H9 (cell line): ENCODE results near the gene NDUFV1. TPM values are rescaled to one million over a fixed set of nuclear protein-coding genes. Genes with fewer than 3 reads are reported as not detected.

Source experiments
- DNase-seq: peaks from one replicate; pipeline ENCODE4 v3.0.0-alpha.2; 2017
- H2AFZ ChIP-seq: one replicate; pipeline ENCODE4 v1.6.1; 2013; ENCODE audit warnings: mild to moderate bottlenecking, low read length, control low read depth, moderate library complexity
- H2AK5ac ChIP-seq: 2 replicates; pipeline ENCODE4 v1.6.1; 2013; ENCODE audit warnings: low read length, control low read depth, mixed read lengths; ENCODE audit not compliant: insufficient read length
- H2BK120ac ChIP-seq: one replicate; pipeline ENCODE4 v1.6.1; 2013; ENCODE audit warnings: low read depth, mild to moderate bottlenecking, low read length, control low read depth, inconsistent platforms; ENCODE audit not compliant: poor library complexity, severe bottlenecking
- H2BK12ac ChIP-seq: 2 replicates; pipeline ENCODE4 v1.6.1; 2013; ENCODE audit warnings: low read length, control low read depth, mixed read lengths, low read depth; ENCODE audit not compliant: insufficient read length
- H2BK15ac ChIP-seq: 2 replicates; pipeline ENCODE4 v1.6.1; 2013; ENCODE audit warnings: low read depth, low read length, control low read depth
- H2BK20ac ChIP-seq: one replicate; pipeline ENCODE4 v1.6.1; 2013; ENCODE audit warnings: low read depth, mild to moderate bottlenecking, low read length, control low read depth, inconsistent platforms; ENCODE audit not compliant: poor library complexity, severe bottlenecking
- H2BK5ac ChIP-seq: 2 replicates; pipeline ENCODE4 v1.6.1; 2013; ENCODE audit warnings: low read length, control low read depth, mixed read lengths; ENCODE audit not compliant: insufficient read length
- H3K14ac ChIP-seq: 2 replicates; pipeline ENCODE4 v1.6.1; 2013; ENCODE audit warnings: low read length, control low read depth; ENCODE audit not compliant: insufficient read depth
- H3K18ac ChIP-seq: 2 replicates; pipeline ENCODE4 v1.6.1; 2013; ENCODE audit warnings: low read depth, mild to moderate bottlenecking, mixed read lengths, low read length, control low read depth; ENCODE audit not compliant: insufficient read length
- H3K23ac ChIP-seq: 2 replicates; pipeline ENCODE4 v1.6.1; 2013; ENCODE audit warnings: low read length, control low read depth, mixed read lengths, low read depth; ENCODE audit not compliant: insufficient read length
- H3K23me2 ChIP-seq: 2 replicates; pipeline ENCODE4 v1.6.1; 2013; ENCODE audit warnings: low read depth, mild to moderate bottlenecking, mixed read lengths, low read length, control low read depth; ENCODE audit not compliant: insufficient read length, poor library complexity, severe bottlenecking
- H3K27ac ChIP-seq: 2 replicates; pipeline ENCODE4 v1.5.1; 2013; ENCODE audit warnings: low read length, control low read depth, mixed read lengths, low read depth; ENCODE audit not compliant: insufficient read length
- H3K27me3 ChIP-seq: 2 replicates; pipeline ENCODE4 v1.6.1; 2013; ENCODE audit warnings: low read length, control low read depth, inconsistent platforms; ENCODE audit not compliant: insufficient read depth
- H3K4ac ChIP-seq: 2 replicates; pipeline ENCODE4 v1.6.1; 2013; ENCODE audit warnings: low read depth, mild to moderate bottlenecking, control low read depth, inconsistent platforms, low read length, moderate library complexity
- H3K4me1 ChIP-seq: 2 replicates; pipeline ENCODE4 v1.6.1; 2013; ENCODE audit warnings: low read length, control low read depth, inconsistent platforms; ENCODE audit not compliant: insufficient read depth
- H3K4me2 ChIP-seq: 2 replicates; pipeline ENCODE4 v1.6.1; 2013; ENCODE audit warnings: low read length, control low read depth, mixed read lengths; ENCODE audit not compliant: insufficient read length, insufficient read depth
- H3K56ac ChIP-seq: 2 replicates; pipeline ENCODE4 v1.6.1; 2013; ENCODE audit warnings: low read depth, mild to moderate bottlenecking, mixed read lengths, low read length, control low read depth; ENCODE audit not compliant: insufficient read length
- H3K79me1 ChIP-seq: 2 replicates; pipeline ENCODE4 v1.6.1; 2013; ENCODE audit warnings: low read depth, mild to moderate bottlenecking, moderate library complexity, low read length, control low read depth, inconsistent platforms; ENCODE audit not compliant: insufficient read depth, poor library complexity, severe bottlenecking
- H3K79me2 ChIP-seq: 2 replicates; pipeline ENCODE4 v1.6.1; 2013; ENCODE audit warnings: low read length, control low read depth, inconsistent platforms; ENCODE audit not compliant: insufficient read depth
- H3K9ac ChIP-seq: 2 replicates; pipeline ENCODE4 v1.6.1; 2013; ENCODE audit warnings: low read length, control low read depth, mixed read lengths; ENCODE audit not compliant: insufficient read length; ENCODE audit errors: extremely low read depth
- H3K9me3 ChIP-seq: one replicate; pipeline ENCODE4 v1.6.1; 2013; ENCODE audit warnings: low read depth, low read length, inconsistent platforms; ENCODE audit not compliant: control insufficient read depth
- H3T11ph ChIP-seq: one replicate; pipeline ENCODE4 v1.6.1; 2013; ENCODE audit warnings: mild to moderate bottlenecking, low read length, control low read depth, inconsistent platforms
- H4K20me1 ChIP-seq: one replicate; pipeline ENCODE4 v1.6.1; 2013; ENCODE audit not compliant: control insufficient read depth, insufficient read length, insufficient read depth
- H4K5ac ChIP-seq: 2 replicates; pipeline ENCODE4 v1.6.1; 2013; ENCODE audit warnings: low read depth, mild to moderate bottlenecking, mixed read lengths, low read length, control low read depth; ENCODE audit not compliant: insufficient read length
- H4K8ac ChIP-seq: replicated peaks from 2 replicates; pipeline ENCODE4 v1.6.1; 2013; ENCODE audit warnings: low read length, control low read depth, mixed read lengths, low read depth; ENCODE audit not compliant: insufficient read length
- H4K91ac ChIP-seq: 2 replicates; pipeline ENCODE4 v1.6.1; 2013; ENCODE audit warnings: low read depth, mild to moderate bottlenecking, moderate library complexity, mixed read lengths, low read length, control low read depth; ENCODE audit not compliant: insufficient read length
- H3K27ac Mint-ChIP-seq, 3 experiments: 2 replicates in 2 of 3; 3 replicates in 1 of 3; pipeline ENCODE4 v1.8.0; 2020 to 2021; ENCODE audit warnings: mixed read lengths in 3 of 3, mild to moderate bottlenecking in 1 of 3, moderate library complexity in 1 of 3
- H3K27me3 Mint-ChIP-seq: 2 replicates; pipeline ENCODE4 v1.8.0; 2021; ENCODE audit warnings: low read depth, mild to moderate bottlenecking, moderate library complexity, mixed read lengths
- H3K36me3 Mint-ChIP-seq, 3 experiments: 2 replicates in 2 of 3; 3 replicates in 1 of 3; pipeline ENCODE4 v1.8.0; 2020 to 2021; ENCODE audit warnings: low read depth in 3 of 3, mixed read lengths in 3 of 3; ENCODE audit not compliant: insufficient read depth in 1 of 3
- H3K4me1 Mint-ChIP-seq, 2 experiments: 2 replicates each; pipeline ENCODE4 v1.8.0; 2020; ENCODE audit warnings: mixed read lengths in 2 of 2
- H3K4me3 Mint-ChIP-seq, 2 experiments: 2 replicates in 1 of 2; 3 replicates in 1 of 2; pipeline ENCODE4 v1.8.0; 2020 to 2021; ENCODE audit warnings: mild to moderate bottlenecking in 2 of 2, mixed read lengths in 2 of 2, moderate library complexity in 1 of 2
- H3K9me3 Mint-ChIP-seq, 2 experiments: 2 replicates in 1 of 2; 3 replicates in 1 of 2; pipeline ENCODE4 v1.8.0; 2020; ENCODE audit warnings: mild to moderate bottlenecking in 2 of 2, mixed read lengths in 2 of 2, moderate library complexity in 1 of 2
- WGBS: extraction: QIAGEN DNeasy Blood & Tissue Kit; methylation state at CpG from one replicate; pipeline ENCODE4 v1.1.7; 2013; ENCODE audit warnings: missing lambda C conversion rate, low lambda C conversion rate, mixed read lengths; ENCODE audit not compliant: insufficient read length; ENCODE audit errors: extremely low coverage; 5-methylcytosine and 5-hydroxymethylcytosine counted together
- total RNA-seq: library from RNA; stranded (reverse); gene quantifications from 2 replicates; pipeline ENCODE4 v1.2.1, GENCODE V29; 2021
- TF ChIP-seq, protein P1 (sequence below): fragments of 200-600 bp; sonication (generic); conservative IDR thresholded peaks from 3 replicates; pipeline ENCODE4 v1.8.0; 2021; ENCODE audit warnings: antibody characterized with exemption, mild to moderate bottlenecking

Gene NDUFV1
- total RNA-seq, 1 experiment from 2014 or later, result 154 TPM

DNA sequence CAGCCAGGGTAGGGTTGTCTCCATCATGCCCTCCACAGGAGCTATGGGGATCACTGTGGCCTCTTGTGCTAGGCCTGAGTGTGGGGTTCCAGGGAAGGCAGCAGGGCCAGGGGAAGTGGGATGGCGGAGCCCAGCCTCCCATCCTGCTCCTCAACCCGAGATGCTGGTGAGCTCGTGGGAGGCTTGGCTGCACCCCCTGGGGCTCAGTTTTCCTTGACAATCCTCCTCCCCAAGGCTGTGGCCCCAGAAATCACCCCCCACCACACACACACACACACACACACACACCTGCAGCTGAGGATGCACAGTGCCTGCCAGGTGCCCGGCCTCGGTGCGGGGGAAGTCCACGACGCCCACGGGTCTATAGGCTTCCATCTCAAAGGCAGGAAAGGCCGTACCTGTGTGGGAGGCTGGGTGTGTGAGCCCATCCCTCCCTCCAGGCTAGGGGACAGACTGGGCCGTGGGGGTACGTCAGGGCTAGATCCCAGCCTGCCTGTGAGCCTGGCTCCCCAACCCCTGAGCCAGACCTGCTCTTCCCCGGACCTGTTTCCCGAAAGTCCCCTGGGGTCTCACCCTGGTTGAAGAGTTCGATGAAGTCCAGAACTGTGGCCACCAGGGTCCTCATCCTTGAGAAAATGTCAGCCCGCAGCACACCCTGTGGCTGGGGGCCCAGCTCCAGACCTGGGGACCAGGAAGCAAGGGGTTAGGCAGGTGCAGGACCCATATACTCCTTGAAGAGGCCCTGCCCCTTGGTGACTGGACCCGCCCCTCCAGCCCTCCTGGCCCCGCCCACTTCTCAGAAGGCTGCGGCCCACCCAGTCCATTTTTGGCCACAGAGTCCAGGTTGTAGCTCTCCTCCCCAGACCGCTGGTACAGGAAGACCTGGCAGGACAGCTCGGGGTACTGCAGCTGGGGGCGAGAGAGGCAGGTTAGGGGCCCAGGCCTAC is 38.0 kb downstream of the NDUFV1 start:
- Histone ChIP-seq H2BK120ac (no peak overlapping the region), H4K5ac (no peak overlapping the region), H2BK12ac (no peak overlapping the region), H3T11ph (no peak overlapping the region), H4K20me1 (no peaks in the 10 kb centered on the region), H2BK20ac (no peak overlapping the region), H3K23ac (no peak overlapping the region), H3K79me1 (no peaks in the 10 kb centered on the region), H3K79me2 (no peaks in the 10 kb centered on the region), H2BK15ac (no peak overlapping the region), H3K56ac (no peak overlapping the region), H2AK5ac (no peak overlapping the region), H3K9me3 (no peaks in the 10 kb centered on the region), H2BK5ac (no peak overlapping the region), H3K27ac (no peak overlapping the region), H3K9ac (no peak overlapping the region), H3K27me3 (peaks cover 7% of the 10 kb centered on the region; the same call in 1 of the 2 replicates), H3K23me2 (no peaks in the 10 kb centered on the region), H3K4me2 (no peak overlapping the region), H3K18ac (no peak overlapping the region), H4K8ac (no peak overlapping the region), H3K4me1 (no peaks in the 10 kb centered on the region), H2AFZ (no peak overlapping the region), H3K14ac (no peak overlapping the region), H4K91ac (no peak overlapping the region), H3K4ac (no peak overlapping the region)
- H3K4me3 Mint-ChIP-seq, result no peak overlapping the region
- peaks cover 5 to 7% of the 10 kb centered on the region in 2 experiments; a peak in 3 of 4 replicates for H3K4me1 Mint-ChIP-seq
- peaks cover 0 to 5% of the 10 kb centered on the region in 2 experiments; a peak in 2 of 5 replicates for H3K9me3 Mint-ChIP-seq
- H3K27me3 Mint-ChIP-seq, result peaks cover 41% of the 10 kb centered on the region
- H3K27ac Mint-ChIP-seq, result no peak overlapping the region
- H3K36me3 Mint-ChIP-seq, result no peaks in the 10 kb centered on the region; a peak in 1 of 7 replicates
- WGBS, result no CpG with 5 or more reads among the region's 22 CpGs
- peak; percentile 47 for DNase-seq
- TF ChIP-seq, protein P1, sequence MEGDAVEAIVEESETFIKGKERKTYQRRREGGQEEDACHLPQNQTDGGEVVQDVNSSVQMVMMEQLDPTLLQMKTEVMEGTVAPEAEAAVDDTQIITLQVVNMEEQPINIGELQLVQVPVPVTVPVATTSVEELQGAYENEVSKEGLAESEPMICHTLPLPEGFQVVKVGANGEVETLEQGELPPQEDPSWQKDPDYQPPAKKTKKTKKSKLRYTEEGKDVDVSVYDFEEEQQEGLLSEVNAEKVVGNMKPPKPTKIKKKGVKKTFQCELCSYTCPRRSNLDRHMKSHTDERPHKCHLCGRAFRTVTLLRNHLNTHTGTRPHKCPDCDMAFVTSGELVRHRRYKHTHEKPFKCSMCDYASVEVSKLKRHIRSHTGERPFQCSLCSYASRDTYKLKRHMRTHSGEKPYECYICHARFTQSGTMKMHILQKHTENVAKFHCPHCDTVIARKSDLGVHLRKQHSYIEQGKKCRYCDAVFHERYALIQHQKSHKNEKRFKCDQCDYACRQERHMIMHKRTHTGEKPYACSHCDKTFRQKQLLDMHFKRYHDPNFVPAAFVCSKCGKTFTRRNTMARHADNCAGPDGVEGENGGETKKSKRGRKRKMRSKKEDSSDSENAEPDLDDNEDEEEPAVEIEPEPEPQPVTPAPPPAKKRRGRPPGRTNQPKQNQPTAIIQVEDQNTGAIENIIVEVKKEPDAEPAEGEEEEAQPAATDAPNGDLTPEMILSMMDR, result no peak
